Nephron progenitor cell (in vitro differentiated cells): Measurements from ENCODE around the gene SNX2.

Source experiments
- DNase-seq: peaks from one replicate; pipeline ENCODE4 v3.0.0; 2021
- H3K27ac Mint-ChIP-seq: 2 replicates; pipeline ENCODE4 v1.8.0; 2021; ENCODE audit warnings: mild to moderate bottlenecking, moderate library complexity, mixed read lengths
- H3K27me3 Mint-ChIP-seq: 2 replicates; pipeline ENCODE4 v1.8.0; 2021; ENCODE audit warnings: mild to moderate bottlenecking, low read depth, mixed read lengths; ENCODE audit not compliant: poor library complexity
- H3K36me3 Mint-ChIP-seq: 2 replicates; pipeline ENCODE4 v1.8.0; 2021; ENCODE audit warnings: low read depth, mixed read lengths
- H3K4me1 Mint-ChIP-seq: 2 replicates; pipeline ENCODE4 v1.8.0; 2021; ENCODE audit warnings: mixed read lengths
- H3K4me3 Mint-ChIP-seq: 2 replicates; pipeline ENCODE4 v1.8.0; 2021; ENCODE audit warnings: mild to moderate bottlenecking, moderate library complexity, mixed read lengths
- H3K9me3 Mint-ChIP-seq: 2 replicates; pipeline ENCODE4 v1.8.0; 2021; ENCODE audit warnings: mild to moderate bottlenecking, moderate library complexity, mixed read lengths
- CTCF ChIP-seq: fragments of 200-600 bp; sonication (generic); IDR thresholded peaks from 2 replicates; pipeline ENCODE4 v1.5.0; 2021; ENCODE audit warnings: antibody characterized with exemption

Gene SNX2

GRCh38 chr5:122773619-122774018 is 1.3 kb upstream of the SNX2 start:
- no peak overlapping the region for H3K27ac Mint-ChIP-seq
- TF ChIP-seq CTCF, result no peak
- peaks cover 13% of the 10 kb centered on the region for H3K27me3 Mint-ChIP-seq
- no peaks in the 10 kb centered on the region for H3K9me3 Mint-ChIP-seq
- no peak for DNase-seq
- peaks cover 44% of the 10 kb centered on the region for H3K4me1 Mint-ChIP-seq
- H3K36me3 Mint-ChIP-seq, result peaks cover 8% of the 10 kb centered on the region
- H3K4me3 Mint-ChIP-seq, result peak overlapping the region; percentile 98

GRCh38 chr5:122774519-122774860 is 390 bp upstream of the SNX2 start:
- no peak overlapping the region for H3K27ac Mint-ChIP-seq
- peak overlapping the region; percentile 98 for H3K4me3 Mint-ChIP-seq
- H3K4me1 Mint-ChIP-seq, result peaks cover 44% of the 10 kb centered on the region
- peaks cover 8% of the 10 kb centered on the region for H3K27me3 Mint-ChIP-seq
- H3K36me3 Mint-ChIP-seq, result peaks cover 17% of the 10 kb centered on the region
- H3K9me3 Mint-ChIP-seq, result peaks cover 5% of the 10 kb centered on the region
- DNase-seq, result no peak
- no peak for TF ChIP-seq CTCF

- H3K9me3 Mint-ChIP-seq, result peaks cover 12% of the 10 kb centered on the region
- peak overlapping the region; percentile 98 for H3K4me3 Mint-ChIP-seq
- H3K27ac Mint-ChIP-seq, result peak overlapping the region; percentile 99
- DNase-seq, result peak; percentile 57
- no peak for TF ChIP-seq CTCF
- peaks cover 44% of the 10 kb centered on the region for H3K4me1 Mint-ChIP-seq
- peaks cover 29% of the 10 kb centered on the region for H3K36me3 Mint-ChIP-seq
- H3K27me3 Mint-ChIP-seq, result peaks cover 4% of the 10 kb centered on the region
Observed at GRCh38 chr5:122775550-122776542, 966 bp downstream of the SNX2 start.

GRCh38 chr5:122778157-122778556 is 3.3 kb downstream of the SNX2 start:
- peaks cover 51% of the 10 kb centered on the region for H3K36me3 Mint-ChIP-seq

GRCh38 chr5:122779451-122779850 is 4.6 kb downstream of the SNX2 start:
- peaks cover 38% of the 10 kb centered on the region for H3K9me3 Mint-ChIP-seq
- no peak for DNase-seq
- no peak overlapping the region for H3K4me3 Mint-ChIP-seq
- no peak overlapping the region for H3K27ac Mint-ChIP-seq
- H3K4me1 Mint-ChIP-seq, result peaks cover 21% of the 10 kb centered on the region
- no peak for TF ChIP-seq CTCF
- peaks cover 64% of the 10 kb centered on the region for H3K36me3 Mint-ChIP-seq
- H3K27me3 Mint-ChIP-seq, result no peaks in the 10 kb centered on the region

More at GRCh38 chr5:122778157-122778556, 3.3 kb downstream of the SNX2 start:
- Mint-ChIP-seq H3K27me3 (no peaks in the 10 kb centered on the region), H3K4me1 (peaks cover 29% of the 10 kb centered on the region), H3K9me3 (peaks cover 26% of the 10 kb centered on the region), H3K4me3 (no peak overlapping the region), H3K27ac (no peak overlapping the region)
- DNase-seq, result no peak
- TF ChIP-seq CTCF, result no peak
